Keratinocyte (primary cell): ENCODE measurements around the gene ASTL.

Source experiments
- CTCF ChIP-seq, 3 experiments: IDR thresholded peaks in 1 of 3; conservative IDR thresholded peaks in 1 of 3; optimal IDR thresholded peaks in 1 of 3; 2 replicates in 2 of 3; 3 replicates in 1 of 3; pipeline versions ENCODE3 to v1.5.1; 2011; ENCODE audit warnings: low read length in 3 of 3, mild to moderate bottlenecking in 3 of 3, moderate library complexity in 2 of 3, control low read depth in 1 of 3, inconsistent platforms in 1 of 3; ENCODE audit not compliant: insufficient read depth in 2 of 3; ENCODE audit errors: extremely low read depth in 1 of 3
- EZH2 ChIP-seq: IDR thresholded peaks from one replicate; pipeline ENCODE4 v1.6.1; 2012; ENCODE audit warnings: inconsistent platforms, mild to moderate bottlenecking, low read length, moderate library complexity

GRCh38 chr2:96137321-96138178 is 752 bp downstream of the ASTL start:
- no peak for TF ChIP-seq EZH2
- TF ChIP-seq CTCF (optimal IDR thresholded peaks at IDR 0.05 in 1 of 3, IDR thresholded peaks at IDR 0.05 in 1 of 3, conservative IDR thresholded peaks at IDR 0.05 in 1 of 3; ENCODE audit: extremely low read depth in 1 of 3, insufficient read depth in 2 of 3, low read length in 3 of 3) = no peak
